ENCODE measurements around the gene FCGR3A.
"Not testable (repeated sequence)": the region's sequence is repeated elsewhere in the genome, so short reads cannot be mapped to it uniquely, and the experiment has no call there.

FCGR3A gene

DNA sequence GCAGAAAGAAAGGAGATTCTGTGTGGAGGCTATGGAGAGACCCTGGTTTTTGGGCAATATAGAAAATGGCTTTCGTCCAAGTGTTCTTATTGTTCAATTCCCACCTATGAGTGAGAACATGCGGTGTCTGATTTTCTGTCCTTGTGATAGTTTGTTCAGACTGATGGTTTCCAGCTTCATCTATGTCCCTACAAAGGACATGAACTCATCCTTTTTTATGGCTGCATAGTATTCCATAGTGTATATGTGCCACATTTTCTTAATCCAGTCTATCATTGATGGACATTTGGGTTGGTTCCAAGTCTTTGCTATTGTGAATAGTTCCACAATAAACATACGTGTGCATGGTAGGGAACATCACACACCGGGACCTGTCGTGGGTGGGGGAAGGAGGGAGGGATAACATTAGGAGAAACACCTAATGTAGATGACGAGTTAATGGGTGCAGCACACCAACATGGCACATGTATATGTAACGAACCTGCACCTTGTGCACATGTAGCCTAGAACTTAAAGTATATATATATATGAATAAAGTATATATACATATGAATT is 10.6 kb downstream of the FCGR3A start:
- in situ Hi-C loops (cut with MboI; ENCODE audit: low sequenced_read_pairs, unreplicated experiment); DNase-seq (ENCODE audit: low spot score): not testable (repeated sequence)

DNA sequence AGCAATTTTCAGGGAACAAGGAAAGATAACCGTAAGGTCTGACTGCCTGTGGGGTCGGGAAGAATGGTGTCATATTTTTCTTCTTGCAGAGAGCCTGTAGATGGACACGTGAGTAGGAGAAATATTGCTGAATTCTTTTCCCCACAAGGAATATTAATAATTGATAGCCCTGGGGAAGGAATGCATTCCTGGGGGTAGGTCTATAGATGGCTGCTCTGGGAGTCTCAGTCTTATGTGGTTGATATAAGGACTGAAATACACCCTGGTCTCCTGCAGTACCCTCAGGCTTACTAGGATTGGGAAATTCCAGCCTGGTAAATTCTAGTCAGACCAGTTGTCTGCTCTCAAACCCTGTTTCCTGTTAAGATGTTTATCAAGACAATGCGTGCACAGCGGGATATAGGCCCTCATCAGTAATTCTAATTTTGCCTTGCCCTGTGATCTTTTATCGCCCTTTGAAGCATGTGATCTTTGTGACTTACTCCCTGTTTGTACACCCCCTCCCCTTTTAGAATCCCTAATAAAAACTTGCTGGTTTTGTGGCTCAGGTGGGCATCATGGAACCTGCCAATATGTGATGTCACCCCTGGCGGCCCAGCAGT is 12.4 kb downstream of the FCGR3A start:
- DNase-seq (ENCODE audit: low spot score); in situ Hi-C loops (cut with MboI; ENCODE audit: low sequenced_read_pairs, unreplicated experiment): not testable (repeated sequence)

DNA sequence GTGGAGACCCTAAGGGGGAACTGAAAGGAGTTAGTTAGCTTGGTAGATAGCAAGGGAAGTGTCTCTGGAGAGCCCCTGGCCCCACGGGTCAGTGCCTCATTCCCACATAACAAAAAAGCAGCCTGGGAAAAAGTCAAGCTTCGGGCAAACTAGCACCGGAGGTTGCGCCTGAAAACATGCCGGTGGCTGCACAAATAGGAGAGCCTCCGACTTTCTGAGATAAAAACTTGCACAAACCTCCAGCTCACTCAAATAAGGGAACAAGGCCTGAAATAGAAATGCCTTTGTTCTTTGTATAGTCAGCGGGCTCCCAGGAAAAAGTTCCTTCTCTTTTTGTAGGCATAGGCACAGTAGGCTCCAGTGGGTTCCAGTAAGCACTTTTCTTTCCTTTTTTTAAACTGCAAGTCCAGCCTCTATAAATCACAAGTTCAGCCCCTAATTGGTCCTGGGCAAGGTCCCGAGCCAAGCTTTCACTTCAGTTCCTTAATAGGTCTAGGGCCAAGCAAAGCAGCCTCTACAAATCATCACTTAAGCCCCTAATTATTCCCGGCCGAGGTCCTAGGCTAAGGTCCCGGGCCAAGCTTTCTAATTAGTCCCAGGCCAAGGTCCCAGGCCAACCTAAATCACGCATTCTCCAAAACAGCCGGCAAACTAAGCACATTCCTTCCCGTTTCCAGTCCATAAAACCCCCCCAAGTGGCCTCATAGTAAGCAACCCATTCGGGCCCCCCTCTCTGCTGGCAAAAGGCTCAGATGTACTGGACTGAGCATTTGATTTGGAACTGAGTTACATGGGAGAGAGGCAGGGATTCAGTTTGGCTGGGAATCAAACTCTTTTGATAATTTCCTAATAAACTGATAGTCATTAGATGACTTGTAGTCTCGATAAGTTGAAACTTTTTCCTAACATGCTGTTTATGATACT is 16.7 kb downstream of the FCGR3A start:
- in situ Hi-C loops (cut with MboI; ENCODE audit: low sequenced_read_pairs, unreplicated experiment); DNase-seq (ENCODE audit: low spot score): not testable (repeated sequence)

DNA sequence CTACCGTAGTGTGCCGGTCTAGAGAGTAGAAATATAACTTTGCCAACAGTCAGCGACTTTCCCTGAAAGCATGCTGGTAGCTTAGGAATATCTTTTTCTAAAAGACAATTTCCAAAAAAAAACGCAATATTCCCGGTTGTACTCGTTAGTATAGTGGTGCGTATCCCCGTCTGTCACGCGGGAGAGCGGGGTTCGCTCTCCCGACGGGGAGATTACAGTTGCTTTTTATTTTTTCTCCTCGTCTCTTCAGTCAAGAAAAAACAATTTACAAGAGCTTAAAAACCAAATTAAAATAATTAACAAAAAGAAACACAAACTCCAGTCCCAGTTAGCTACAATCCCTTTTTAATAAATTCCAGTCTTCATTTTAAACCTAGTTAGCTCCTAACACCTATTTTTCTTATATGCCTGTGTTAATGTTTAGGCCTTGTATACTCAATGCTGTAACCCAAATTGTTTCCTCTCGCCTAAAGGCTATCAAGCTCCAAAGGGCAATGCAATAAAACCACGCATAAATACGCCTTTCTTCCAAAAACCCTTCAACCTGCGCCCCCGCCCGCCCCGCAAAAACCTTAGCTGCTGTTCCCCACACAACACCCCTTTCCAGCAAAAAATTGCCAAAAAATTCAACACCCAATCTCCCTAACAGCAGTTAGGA is 17.5 kb downstream of the FCGR3A start:
- no peak for DNase-seq (ENCODE audit: low spot score)
- TF ChIP-seq, protein P1, sequence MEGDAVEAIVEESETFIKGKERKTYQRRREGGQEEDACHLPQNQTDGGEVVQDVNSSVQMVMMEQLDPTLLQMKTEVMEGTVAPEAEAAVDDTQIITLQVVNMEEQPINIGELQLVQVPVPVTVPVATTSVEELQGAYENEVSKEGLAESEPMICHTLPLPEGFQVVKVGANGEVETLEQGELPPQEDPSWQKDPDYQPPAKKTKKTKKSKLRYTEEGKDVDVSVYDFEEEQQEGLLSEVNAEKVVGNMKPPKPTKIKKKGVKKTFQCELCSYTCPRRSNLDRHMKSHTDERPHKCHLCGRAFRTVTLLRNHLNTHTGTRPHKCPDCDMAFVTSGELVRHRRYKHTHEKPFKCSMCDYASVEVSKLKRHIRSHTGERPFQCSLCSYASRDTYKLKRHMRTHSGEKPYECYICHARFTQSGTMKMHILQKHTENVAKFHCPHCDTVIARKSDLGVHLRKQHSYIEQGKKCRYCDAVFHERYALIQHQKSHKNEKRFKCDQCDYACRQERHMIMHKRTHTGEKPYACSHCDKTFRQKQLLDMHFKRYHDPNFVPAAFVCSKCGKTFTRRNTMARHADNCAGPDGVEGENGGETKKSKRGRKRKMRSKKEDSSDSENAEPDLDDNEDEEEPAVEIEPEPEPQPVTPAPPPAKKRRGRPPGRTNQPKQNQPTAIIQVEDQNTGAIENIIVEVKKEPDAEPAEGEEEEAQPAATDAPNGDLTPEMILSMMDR (IDR thresholded peaks at IDR 0.05; ENCODE audit: borderline replicate concordance, control extremely low read depth, extremely low read depth, insufficient read depth, missing control alignments), result no peak
- in situ Hi-C loops (cut with MboI; ENCODE audit: low sequenced_read_pairs, unreplicated experiment), result no loop called here

DNA sequence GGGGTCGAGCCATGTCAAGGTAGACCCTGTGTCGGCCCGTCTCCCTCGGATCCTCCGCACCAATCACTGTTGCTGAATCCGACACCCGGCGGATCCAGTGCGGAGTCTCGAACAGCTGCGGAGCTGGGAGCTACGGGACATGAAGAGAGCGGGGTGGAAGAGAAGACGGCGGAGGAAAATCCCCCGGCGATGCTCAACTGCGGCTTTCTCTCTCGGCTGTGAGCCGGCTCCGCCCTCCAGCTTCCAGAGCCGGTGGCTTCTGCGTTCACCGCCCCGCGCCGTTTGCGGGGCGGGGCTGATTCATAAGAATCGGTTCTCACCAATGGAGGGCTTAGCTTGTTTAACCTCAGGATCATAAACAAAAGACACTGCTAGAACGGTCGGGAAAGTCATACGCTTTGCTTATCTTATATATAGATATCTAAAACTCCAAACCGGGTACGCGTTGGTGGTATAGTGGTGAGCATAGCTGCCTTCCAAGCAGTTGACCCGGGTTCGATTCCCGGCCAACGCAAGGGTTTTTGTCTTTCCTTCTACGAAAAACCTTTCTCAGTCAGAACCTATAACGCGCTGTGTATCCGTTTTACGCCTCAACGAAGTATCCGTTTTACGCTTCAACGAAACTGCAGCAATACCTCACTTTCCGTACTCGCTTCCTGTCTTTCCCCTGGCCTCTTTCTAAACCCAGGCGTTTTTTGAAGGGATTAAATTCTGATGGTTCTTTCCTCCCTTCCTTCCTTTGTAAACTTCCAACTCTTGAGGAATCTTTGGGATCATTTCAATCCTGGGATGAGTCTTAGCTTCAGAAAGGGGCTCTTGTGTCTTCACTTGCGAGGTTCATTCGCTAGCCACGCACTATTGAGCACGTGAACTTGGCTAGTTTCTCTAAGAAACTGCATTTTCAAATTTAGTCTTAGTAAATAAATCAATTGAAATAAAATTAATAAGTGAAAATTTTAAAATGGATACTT is 18.7 kb downstream of the FCGR3A start:
- in situ Hi-C loops (cut with MboI; ENCODE audit: low sequenced_read_pairs, unreplicated experiment), result not testable (repeated sequence)

DNA sequence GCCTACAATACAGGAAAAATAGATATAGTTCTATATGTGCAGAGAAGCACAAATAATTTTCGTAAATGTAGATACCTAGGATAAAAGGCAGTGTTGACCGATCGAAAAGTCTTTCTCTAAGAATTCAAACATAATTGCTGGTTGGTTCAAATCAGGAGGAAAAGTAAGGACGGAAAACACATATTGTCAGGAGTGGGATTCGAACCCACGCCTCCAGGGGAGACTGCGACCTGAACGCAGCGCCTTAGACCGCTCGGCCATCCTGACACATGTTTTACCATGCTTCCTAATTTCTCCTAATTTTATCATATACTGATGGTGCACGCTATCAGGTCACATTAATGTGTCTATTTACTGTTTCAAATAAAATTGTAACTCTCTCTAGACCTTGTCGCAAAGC is 19.5 kb downstream of the FCGR3A start:
- in situ Hi-C loops (cut with MboI; ENCODE audit: low sequenced_read_pairs, unreplicated experiment), result not testable (repeated sequence)
- peak; percentile 39 for DNase-seq (ENCODE audit: low spot score)

More for the DNA sequence above, 18.7 kb downstream of the FCGR3A start:
- peak; percentile 74 for DNase-seq (ENCODE audit: low spot score)

DNA sequence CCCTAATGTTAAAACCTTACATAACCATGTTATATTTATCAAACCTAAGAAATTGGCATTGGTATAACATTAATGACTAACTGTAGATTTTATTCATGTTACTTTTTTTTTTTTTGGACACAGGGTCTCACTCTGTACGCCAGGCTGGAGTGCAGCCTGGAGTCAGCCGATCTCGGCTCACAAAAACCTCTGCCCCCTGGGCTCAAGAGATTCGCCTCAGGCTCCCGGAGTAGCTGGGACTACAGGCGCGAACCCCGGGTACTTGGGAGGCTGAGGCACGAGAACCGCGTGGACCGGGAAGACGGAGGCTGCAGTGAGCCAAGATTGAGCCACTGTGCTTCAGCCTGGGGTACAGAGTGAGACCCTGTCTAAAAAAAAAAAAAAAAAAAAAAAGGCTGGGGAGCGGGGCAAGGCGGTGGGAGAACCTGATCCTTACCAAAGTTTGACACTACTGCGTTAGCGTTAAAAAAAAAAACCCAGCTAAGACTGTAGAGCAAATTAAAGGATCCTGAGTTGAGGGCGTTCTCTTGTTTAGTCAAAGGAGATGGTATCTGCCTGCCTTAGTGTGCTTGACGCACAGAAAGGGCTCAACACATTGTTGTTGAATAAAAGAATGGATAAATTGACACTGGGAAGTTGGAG is 20.0 kb downstream of the FCGR3A start:
- in situ Hi-C loops (cut with MboI; ENCODE audit: low sequenced_read_pairs, unreplicated experiment); DNase-seq (ENCODE audit: low spot score): not testable (repeated sequence)

DNA sequence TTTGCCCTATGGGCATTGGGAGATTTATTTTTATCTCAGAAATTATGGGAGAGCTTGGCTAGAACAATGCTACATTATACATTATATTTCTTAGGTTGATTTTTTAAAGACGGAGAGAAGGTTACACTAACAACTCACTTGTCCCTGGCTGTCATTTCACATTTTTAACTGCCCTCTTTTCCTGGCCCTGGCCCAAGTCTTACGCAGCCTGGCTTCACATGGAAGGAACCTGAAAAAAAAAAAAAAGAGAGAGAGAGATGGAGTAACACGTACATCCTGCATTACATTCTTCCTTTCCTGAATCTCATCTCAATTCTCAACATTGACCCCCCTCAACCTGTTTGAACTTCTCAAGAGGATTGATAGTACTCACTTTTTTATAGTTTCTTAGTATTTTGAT is 21.1 kb downstream of the FCGR3A start:
- DNase-seq (ENCODE audit: low spot score); in situ Hi-C loops (cut with MboI; ENCODE audit: low sequenced_read_pairs, unreplicated experiment): not testable (repeated sequence)

DNA sequence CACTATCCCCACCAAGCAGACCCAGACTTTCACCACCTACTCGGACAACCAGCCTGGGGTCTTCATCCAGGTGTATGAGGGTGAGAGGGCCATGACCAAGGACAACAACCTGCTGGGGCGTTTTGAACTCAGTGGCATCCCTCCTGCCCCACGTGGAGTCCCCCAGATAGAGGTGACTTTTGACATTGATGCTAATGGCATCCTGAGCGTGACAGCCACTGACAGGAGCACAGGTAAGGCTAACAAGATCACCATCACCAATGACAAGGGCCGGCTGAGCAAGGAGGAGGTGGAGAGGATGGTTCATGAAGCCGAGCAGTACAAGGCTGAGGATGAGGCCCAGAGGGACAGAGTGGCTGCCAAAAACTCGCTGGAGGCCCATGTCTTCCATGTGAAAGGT is 23.7 kb downstream of the FCGR3A start:
- in situ Hi-C loops (cut with MboI; ENCODE audit: low sequenced_read_pairs, unreplicated experiment); DNase-seq (ENCODE audit: low spot score): not testable (repeated sequence)

DNA sequence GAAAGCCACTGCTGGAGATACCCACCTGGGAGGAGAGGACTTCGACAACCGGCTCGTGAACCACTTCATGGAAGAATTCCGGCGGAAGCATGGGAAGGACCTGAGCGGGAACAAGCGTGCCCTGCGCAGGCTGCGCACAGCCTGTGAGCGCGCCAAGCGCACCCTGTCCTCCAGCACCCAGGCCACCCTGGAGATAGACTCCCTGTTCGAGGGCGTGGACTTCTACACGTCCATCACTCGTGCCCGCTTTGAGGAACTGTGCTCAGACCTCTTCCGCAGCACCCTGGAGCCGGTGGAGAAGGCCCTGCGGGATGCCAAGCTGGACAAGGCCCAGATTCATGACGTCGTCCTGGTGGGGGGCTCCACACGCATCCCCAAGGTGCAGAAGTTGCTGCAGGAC is 24.3 kb downstream of the FCGR3A start:
- DNase-seq (ENCODE audit: low spot score); in situ Hi-C loops (cut with MboI; ENCODE audit: low sequenced_read_pairs, unreplicated experiment): not testable (repeated sequence)

DNA sequence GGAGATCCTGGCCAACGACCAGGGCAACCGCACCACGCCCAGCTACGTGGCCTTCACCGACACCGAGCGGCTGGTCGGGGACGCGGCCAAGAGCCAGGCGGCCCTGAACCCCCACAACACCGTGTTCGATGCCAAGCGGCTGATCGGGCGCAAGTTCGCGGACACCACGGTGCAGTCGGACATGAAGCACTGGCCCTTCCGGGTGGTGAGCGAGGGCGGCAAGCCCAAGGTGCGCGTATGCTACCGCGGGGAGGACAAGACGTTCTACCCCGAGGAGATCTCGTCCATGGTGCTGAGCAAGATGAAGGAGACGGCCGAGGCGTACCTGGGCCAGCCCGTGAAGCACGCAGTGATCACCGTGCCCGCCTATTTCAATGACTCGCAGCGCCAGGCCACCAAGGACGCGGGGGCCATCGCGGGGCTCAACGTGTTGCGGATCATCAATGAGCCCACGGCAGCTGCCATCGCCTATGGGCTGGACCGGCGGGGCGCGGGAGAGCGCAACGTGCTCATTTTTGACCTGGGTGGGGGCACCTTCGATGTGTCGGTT is 24.8 kb downstream of the FCGR3A start:
- in situ Hi-C loops (cut with MboI; ENCODE audit: low sequenced_read_pairs, unreplicated experiment); DNase-seq (ENCODE audit: low spot score): not testable (repeated sequence)

DNA sequence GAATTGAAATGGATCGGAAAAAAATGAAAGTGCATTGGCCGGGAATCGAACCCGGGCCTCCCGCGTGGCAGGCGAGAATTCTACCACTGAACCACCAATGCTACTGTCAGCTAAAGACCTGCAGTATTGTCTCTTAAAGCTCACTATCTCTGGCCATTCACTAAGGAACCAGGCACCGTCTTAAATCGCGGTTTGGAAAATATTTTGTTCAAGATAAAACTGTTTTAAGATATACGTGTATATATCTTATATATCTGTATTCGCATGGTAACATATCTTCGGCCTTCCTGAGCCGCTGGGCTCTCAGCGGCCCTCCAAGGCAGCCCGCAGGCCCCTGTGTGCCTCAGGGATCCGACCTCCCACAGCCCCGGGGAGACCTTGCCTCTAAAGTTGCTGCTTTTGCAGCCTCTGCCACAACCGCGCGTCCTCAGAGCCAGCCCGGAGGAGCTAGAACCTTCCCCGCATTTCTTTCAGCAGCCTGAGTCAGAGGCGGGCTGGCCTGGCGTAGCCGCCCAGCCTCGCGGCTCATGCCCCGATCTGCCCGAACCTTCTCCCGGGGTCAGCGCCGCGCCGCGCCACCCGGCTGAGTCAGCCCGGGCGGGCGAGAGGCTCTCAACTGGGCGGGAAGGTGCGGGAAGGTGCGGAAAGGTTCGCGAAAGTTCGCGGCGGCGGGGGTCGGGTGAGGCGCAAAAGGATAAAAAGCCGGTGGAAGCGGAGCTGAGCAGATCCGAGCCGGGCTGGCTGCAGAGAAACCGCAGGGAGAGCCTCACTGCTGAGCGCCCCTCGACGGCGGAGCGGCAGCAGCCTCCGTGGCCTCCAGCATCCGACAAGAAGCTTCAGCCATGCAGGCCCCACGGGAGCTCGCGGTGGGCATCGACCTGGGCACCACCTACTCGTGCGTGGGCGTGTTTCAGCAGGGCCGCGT is 25.5 kb downstream of the FCGR3A start, which contains the start of gene HSPA6:
HSPA6 (plus strand) TSS at position 724 of the 925 bp plus-strand sequence; CDS start at position 843, 119 bp downstream.
- DNase-seq (ENCODE audit: low spot score), result peak; percentile 74
- in situ Hi-C loops (cut with MboI; ENCODE audit: low sequenced_read_pairs, unreplicated experiment), result not testable (repeated sequence)

DNA sequence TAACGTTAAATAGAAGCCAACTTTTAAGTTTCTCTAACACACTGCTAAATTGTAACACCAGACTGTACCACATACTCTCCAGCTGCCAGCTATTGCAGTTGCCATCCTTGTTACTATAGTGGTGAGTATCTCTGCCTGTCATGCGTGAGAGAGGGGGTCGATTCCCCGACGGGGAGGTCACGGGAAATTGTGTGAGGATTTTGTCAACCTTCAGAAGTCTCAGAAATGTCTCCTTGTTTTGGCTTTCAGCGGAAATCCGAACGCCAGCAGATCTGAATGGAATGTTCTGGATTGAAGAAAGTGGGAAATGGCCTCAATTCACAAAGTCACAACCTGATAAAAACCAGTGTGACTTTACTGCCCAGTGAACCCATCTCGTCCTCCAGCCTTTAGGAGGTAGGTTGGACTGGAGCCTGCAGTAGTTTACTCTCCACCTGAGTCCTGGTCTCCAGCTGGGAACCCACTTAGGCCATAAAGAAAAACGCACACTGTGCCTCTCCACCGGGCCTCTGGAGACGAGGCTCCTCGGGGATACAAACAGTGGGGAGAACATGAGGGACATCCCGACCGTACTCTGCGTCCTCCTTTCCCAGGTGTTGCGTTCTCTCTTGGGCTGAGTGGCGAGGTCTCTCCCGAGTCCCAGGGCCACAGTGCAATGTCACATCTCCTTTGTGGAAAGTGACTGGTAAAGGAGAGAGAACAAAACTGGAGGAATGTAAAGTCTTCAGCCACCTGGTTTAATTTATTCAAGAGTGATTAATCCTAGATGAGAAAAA is 26.4 kb downstream of the FCGR3A start:
- DNase-seq (ENCODE audit: low spot score); in situ Hi-C loops (cut with MboI; ENCODE audit: low sequenced_read_pairs, unreplicated experiment): not testable (repeated sequence)

DNA sequence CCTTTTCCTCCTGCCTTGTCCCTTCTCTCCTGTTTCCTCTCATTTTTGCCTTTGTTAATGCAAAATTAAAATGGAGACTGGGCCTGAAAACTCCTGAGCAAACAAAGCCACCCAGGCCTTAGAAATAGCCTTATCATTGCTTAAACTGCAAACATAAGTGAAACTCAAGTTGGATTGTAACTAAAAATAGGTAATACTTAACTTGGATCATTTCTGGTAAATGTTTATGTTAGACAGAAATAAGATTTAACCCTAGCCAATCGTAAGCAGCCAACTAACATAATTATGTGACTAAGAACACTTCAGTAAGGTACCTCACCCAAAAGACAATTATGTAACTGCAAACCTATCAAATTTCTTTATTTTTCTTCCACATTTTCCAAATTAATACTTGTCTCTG is 35.7 kb downstream of the FCGR3A start:
- DNase-seq (ENCODE audit: low spot score); in situ Hi-C loops (cut with MboI; ENCODE audit: low sequenced_read_pairs, unreplicated experiment): not testable (repeated sequence)

Data from GM13976 (cell line).